Activated CD8-positive, alpha-beta memory T cell treated with anti-CD3 and anti-CD28 coated beads for 24 hours (primary cell): ENCODE results near the gene GDPD5.

ENCODE experiments used
- DNase-seq: peaks from one replicate; pipeline ENCODE4 v3.0.0-alpha.2; 2020

GDPD5 gene, protein sequence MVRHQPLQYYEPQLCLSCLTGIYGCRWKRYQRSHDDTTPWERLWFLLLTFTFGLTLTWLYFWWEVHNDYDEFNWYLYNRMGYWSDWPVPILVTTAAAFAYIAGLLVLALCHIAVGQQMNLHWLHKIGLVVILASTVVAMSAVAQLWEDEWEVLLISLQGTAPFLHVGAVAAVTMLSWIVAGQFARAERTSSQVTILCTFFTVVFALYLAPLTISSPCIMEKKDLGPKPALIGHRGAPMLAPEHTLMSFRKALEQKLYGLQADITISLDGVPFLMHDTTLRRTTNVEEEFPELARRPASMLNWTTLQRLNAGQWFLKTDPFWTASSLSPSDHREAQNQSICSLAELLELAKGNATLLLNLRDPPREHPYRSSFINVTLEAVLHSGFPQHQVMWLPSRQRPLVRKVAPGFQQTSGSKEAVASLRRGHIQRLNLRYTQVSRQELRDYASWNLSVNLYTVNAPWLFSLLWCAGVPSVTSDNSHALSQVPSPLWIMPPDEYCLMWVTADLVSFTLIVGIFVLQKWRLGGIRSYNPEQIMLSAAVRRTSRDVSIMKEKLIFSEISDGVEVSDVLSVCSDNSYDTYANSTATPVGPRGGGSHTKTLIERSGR

DNA sequence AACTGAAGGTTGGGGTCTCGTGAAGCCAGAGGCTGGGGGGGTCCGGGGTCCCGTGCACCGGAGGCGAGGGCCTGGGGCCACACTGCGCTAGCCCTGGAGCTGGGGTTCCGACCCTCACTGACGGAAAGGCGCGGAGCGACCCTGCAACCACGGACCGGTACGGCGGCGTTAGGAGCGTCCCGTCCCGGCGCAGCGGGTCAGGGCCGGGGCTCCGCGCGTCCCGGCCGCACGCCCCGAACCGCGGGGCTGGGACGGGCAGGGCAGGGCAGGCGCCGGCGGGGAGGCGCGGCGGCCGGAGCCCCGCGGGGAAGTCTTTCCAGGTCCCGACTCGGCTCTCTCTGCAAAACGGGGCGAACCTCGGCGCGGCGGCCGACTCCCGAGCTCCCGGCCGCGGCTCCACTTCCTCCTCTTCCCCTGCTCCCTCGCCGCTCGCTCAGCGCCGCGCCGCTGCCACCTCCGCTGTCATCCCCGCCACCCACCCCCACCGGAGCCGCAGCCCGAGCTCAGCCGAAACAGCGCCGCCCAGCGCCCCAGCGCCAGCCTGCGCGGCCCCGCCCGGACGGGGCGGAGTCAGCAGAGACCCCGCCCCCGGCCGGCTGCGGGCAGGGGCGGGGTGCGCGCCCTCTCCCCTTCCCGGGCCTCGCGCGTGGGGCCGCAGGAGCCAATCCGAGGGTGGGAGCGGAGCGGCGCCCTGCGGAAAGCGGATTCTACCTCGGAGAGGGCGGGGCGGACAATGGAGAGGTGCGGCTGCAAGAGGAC lies at the start of gene GDPD5:
Gene GDPD5 (minus strand): TSS at position 509 of the 759 bp plus-strand sequence. CDS start 48,206 bp downstream, outside the sequence.
- DNase-seq, result peak; percentile 92

- no peak for DNase-seq
Measured at GRCh38 chr11:75574698-75575602, 49.2 kb upstream of the GDPD5 start.

DNA sequence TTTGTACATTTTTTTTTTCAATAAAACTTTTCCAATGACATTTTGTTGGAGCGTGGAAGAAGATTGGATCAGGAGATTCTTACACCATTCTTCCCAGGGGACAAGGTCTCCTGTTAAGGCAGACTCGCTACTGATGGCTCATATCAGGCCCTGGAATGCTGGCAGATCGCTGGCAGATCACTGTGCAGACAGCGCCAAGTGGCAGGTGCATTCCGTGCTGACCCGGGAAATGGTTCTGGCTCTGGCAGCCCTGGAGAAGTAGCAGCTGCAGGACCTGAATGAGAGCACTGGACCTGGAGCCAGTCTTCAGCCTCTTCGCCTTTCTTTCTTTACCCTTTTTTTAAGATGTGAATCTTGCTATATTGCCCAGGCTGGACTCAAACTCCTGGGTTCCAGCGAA lies 47.0 kb upstream of the GDPD5 start:
- no peak for DNase-seq

DNA sequence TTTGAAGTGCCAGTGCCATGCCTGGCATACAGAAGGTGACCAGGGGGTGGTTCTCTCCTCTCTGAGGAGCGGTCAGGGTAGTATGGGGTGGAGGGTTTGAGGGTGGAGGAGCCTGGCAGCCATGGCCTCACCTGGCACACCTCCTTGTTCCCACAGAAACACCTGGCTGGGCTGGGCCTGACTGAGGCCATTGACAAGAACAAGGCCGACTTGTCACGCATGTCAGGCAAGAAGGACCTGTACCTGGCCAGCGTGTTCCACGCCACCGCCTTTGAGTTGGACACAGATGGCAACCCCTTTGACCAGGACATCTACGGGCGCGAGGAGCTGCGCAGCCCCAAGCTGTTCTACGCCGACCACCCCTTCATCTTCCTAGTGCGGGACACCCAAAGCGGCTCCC lies 45.9 kb upstream of the GDPD5 start:
- no peak for DNase-seq

DNA sequence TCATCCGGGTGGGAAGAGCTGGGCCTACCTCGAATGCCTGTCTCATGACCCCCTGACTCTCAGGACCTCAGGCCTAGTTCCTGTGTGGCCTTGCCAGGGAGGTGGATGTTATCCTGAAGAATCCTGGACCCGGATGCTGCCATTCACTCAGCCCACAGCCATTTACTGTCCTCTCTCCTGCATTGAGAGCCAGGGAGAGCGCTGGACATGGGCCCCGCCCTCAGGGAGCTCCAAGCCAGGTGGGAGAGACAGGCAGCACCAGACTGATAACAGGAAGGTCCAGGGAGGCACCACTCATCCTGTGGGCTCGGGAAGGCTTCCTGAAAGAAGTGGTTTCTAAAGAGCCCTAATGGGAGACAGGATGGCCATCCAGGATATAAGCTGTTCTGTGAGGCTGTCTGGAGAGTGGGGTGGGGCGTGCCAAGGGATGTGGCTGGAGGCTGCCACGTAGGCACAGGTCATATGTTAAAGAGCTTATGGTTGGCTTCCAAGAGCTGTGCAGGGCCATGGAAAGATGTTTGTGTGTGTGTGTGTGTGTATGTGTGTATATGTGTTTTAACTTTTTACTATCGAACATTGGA lies 44.9 kb upstream of the GDPD5 start:
- DNase-seq, result no peak

- DNase-seq, result no peak
Measured at GRCh38 chr11:75568616-75569219, 43.0 kb upstream of the GDPD5 start.

DNA sequence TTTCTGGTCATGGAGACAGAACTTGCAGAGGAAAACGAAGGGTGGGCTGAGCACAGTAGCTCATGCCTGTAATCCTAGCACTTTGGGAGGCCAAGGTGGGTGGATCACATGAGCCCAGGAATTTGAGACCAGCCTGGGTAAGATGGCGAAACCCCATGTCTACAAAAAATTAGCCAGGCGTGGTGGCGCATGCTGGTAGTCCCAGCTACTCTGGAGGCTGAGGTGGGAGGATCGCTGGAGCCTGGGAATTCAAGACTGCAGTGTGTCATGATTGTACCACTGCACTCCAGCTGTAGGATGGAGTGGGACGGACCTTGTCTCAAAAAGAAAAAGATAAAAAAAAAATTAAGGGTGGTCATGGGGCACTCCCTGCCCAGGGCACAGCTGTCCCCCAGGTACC lies 42.2 kb upstream of the GDPD5 start:
- DNase-seq, result no peak

GRCh38 chr11:75566763-75567279 lies 41.1 kb upstream of the GDPD5 start:
- no peak for DNase-seq

- no peak for DNase-seq
Measured at GRCh38 chr11:75565916-75566762, 40.4 kb upstream of the GDPD5 start.

- DNase-seq, result no peak
Measured at GRCh38 chr11:75565221-75565814, 39.6 kb upstream of the GDPD5 start.

DNA sequence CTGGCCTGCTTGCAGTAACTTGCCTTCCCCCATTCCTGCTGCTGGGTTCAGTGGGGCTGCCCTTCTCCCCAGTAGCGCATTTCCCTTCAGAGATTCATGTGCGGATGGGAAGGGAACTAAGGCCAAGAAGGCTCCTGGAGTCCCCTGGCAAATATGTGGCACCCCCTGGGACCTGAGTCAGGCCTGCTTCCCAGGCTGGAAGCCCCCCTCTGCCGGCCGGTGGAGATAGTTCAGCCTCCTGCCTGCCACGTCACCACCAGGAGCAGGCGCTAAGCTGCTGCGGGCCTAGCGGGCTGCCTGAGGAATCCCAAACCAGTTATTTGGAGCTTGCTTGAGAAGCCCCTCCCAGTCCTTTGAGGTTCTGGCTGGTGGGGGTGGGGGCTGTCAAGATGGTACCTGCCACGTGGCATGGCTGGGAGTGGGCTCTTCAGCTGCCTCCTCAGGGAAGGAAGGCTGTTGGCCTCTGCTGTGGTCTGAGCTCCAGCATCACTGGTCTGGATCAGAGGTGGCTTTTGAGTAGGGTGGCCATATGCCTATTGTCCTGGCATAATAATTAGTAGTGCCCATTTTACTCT lies 38.3 kb upstream of the GDPD5 start:
- DNase-seq, result no peak

- DNase-seq, result no peak
Measured at GRCh38 chr11:75563501-75563977, 37.8 kb upstream of the GDPD5 start.

DNA sequence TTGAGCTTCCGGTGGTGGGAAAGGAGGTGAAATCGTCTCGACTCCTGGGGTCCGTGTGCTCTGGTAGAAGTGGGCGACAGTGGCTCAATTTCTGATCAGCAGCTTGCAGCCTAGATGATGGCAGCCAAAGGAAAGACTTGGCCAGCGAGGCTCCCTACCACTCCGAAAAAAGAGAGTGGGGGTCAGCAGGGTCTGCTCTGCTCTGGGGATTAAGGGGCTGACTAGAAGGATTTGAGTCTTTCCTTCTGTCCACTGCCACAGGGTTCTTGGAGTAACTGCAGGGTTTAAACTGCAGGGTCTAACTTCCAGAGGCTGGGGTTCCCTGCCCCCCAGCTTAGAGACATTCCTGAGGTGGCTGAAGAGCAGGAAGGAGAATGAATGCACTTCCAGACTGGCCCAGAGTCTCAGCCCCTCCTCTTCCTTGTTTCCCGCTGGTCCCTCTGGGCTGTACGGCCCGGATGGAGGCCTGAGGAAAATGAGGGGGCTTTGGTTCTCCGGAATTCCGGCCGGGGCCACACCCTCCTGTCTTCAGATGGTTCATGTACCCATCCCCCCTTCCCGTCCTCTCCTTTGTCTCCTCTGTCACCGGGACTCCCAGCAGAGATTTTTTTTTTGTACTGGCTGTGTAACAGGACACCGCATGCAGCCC lies 37.2 kb upstream of the GDPD5 start:
- no peak for DNase-seq

GRCh38 chr11:75562048-75562835 lies 36.5 kb upstream of the GDPD5 start, which contains the start of gene SERPINH1:
Gene SERPINH1, plus strand, starts transcription at chr11:75562253. Its CDS starts 4,097 bp downstream, at chr11:75566350.
- peak; percentile 86 for DNase-seq

DNA sequence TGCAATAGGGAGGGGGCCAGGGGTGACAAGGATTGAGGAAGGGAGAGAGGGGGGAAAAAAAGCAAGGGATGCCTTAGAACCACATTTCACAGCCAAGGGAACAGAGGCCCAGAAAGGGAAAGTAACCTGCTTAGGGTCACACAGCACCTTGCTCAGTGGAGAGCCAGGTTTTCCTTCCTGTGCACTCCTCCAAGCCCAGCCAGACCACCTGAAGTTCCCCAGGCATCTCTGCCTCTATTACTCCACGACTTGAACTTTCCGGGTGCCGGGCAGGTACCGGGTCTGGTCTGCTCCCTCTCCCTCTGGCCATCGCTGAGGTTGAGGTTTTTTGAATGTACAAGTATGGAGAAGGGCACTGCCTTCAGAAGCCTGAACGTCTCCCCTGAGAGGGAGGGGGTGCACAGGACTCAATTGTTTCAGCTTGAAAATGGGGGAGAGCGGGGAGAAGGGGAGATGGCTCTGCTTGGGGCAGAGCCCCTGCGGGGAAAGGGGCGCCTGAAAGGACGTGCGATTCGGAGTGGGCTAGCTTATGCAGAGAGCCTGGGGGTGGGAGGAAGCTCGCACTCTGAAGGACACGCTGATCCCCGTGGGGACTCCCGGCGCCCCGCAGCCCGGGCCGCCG lies 35.8 kb upstream of the GDPD5 start:
- DNase-seq, result no peak

- DNase-seq, result no peak
Measured at GRCh38 chr11:75560644-75561043, 34.9 kb upstream of the GDPD5 start.
